Measurements from ENCODE around the gene S1PR4.

The S1PR4 gene, protein sequence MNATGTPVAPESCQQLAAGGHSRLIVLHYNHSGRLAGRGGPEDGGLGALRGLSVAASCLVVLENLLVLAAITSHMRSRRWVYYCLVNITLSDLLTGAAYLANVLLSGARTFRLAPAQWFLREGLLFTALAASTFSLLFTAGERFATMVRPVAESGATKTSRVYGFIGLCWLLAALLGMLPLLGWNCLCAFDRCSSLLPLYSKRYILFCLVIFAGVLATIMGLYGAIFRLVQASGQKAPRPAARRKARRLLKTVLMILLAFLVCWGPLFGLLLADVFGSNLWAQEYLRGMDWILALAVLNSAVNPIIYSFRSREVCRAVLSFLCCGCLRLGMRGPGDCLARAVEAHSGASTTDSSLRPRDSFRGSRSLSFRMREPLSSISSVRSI

DNA sequence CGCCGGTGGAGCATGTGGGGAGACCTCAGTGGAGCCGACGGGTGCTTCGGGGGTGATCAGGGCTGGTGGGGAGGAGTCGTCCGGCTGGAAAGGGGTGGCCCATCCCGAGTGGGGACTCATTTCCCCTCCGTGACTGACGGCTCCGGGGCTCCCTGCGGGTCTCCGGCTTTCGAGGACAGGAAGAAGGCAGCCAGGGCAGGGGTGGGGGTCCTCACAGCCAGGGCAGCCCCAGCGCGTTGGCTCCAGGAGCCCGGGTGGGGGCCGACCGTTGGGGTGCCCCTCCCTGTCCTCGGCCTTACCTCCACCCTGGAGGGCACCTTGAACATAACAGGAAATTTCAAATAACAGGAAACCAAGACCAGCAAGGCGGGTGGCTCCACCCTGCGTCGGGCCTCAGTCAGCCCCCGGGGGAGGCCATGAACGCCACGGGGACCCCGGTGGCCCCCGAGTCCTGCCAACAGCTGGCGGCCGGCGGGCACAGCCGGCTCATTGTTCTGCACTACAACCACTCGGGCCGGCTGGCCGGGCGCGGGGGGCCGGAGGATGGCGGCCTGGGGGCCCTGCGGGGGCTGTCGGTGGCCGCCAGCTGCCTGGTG, at the start of gene S1PR4:
S1PR4 (plus strand) TSS at position 393 of the 596 bp plus-strand sequence; CDS start at position 417, 24 bp downstream.
- in situ Hi-C loops (cut with HindIII; ENCODE audit: low pct_ligation_motif_present, low pct_unique_long_range_greater_than_20kb, low sequenced_read_pairs), result no loop called here
- no peak for DNase-seq

DNA sequence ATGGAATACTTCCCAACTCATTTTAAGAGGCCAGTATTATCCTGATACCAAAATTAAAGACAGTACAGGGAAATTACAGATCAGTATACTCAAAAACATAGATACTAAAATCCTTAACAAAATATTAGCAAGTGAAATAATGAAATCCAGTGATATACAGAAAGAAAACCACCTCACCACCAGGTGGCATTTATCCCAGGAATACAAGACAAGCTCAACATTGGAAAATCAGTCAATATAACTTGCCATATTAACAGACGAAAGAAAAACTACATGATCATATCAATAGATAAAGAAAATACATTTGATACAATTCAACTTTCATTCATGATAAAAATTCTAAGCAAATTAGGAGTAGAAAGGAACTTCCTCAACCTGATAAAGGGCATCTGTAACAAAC, 49.5 kb upstream of the S1PR4 start:
- DNase-seq, result peak; percentile 57
- in situ Hi-C loops (cut with HindIII; ENCODE audit: low pct_ligation_motif_present, low pct_unique_long_range_greater_than_20kb, low sequenced_read_pairs), result no loop called here

DNA sequence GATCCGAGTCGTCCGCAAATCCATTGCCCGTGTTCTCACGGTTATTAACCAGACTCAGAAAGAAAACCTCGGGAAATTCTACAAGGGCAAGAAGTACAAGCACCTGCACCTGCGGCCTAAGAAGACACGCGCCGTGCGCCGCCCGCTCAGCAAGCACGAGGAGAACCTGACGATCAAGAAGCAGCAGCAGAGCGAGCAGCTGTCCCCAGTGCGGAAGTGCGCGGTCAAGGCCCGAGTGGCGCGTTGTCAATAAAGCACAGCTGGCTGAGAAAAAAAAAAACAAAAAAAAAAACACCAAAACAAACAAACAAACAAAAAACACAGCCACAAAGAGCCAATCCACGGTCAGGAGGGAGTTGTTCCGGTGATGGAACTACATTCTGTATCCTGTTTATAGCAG, 47.4 kb upstream of the S1PR4 start:
- DNase-seq, result no peak
- in situ Hi-C loops (cut with HindIII; ENCODE audit: low pct_ligation_motif_present, low pct_unique_long_range_greater_than_20kb, low sequenced_read_pairs), result no loop called here

DNA sequence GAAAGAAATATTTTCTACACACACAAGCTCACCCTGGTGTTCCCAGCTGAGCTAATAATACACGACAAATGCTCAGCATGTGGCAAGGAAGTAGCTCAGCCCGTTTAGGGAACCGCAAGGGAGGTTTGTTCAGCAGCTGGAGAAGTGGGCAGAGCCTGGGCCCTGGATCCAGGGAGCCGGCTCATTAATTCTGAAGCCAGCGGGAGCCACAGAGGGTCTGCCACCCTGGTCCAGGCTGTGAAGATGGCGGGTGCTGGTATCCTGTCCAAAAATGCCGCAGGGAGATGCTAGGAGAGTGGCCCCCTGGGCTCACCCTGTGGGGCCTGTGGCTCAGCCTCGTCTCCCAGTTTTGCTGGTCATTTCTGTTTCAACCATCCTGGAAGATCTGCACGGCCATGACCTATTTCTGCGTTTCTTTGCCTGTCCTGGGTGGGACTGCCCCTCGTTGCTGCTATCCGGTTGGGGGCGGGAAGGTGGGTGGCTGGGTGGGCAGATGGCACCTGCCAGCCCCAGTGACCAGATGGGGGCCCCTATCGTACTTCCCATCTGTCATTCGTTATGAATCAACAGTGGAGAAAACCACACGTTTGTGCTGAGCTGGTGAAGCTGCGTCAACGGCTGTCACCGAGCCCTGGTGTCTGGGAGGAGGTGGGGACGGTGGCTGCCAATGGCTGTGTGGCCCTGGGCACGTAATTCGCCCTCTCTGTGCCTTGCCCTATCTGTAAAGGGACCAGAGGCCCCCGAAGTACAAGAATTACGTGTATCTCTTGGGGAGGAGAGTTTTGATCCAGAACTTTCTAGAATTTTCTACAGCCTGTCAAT, 45.4 kb upstream of the S1PR4 start:
- in situ Hi-C loops (cut with HindIII; ENCODE audit: low pct_ligation_motif_present, low pct_unique_long_range_greater_than_20kb, low sequenced_read_pairs), result no loop called here
- DNase-seq, result no peak

DNA sequence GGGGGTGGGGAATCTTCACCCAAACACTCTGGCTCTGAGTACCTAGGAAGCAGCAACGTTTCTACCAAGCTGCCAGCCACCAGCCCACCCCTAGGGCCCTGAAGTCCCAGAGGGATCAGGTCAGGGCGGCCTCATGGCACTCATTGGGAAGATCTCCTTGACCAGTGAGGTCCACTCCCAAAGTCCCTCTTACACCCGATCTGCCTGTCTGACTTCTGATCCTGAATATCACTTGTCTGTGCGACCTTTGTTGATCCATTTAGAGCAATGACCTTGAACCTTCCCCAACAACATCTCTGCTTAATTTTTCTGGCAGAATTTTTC, 44.8 kb upstream of the S1PR4 start:
- in situ Hi-C loops (cut with HindIII; ENCODE audit: low pct_ligation_motif_present, low pct_unique_long_range_greater_than_20kb, low sequenced_read_pairs), result no loop called here
- DNase-seq, result no peak

DNA sequence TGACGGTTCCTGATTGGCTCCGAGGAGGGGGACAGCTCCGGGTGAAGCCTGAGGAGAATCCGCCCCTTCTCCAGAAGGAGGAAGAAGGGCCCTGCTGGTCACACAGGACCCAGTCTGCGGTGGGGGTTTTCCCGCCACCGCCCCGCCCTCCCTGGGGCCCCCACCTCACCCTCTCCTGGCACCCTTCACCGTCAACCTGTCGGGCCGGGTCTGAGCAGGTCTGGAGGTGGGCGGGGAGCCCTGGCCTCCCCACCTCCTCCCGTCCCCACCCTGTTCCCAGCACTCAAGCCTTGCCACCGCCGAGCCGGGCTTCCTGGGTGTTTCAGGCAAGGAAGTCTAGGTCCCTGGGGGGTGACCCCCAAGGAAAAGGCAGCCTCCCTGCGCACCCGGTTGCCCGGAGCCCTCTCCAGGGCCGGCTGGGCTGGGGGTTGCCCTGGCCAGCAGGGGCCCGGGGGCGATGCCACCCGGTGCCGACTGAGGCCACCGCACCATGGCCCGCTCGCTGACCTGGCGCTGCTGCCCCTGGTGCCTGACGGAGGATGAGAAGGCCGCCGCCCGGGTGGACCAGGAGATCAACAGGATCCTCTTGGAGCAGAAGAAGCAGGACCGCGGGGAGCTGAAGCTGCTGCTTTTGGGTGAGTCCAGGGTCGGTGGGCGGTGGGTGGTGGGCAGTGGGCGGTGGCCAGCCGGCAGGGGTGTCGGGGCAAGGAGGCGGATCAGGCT, 42.4 kb upstream of the S1PR4 start, which contains the start of gene GNA15:
GNA15 (plus strand) TSS at position 73 of the 723 bp plus-strand sequence; CDS start at position 491, 418 bp downstream.
- no peak for DNase-seq
- in situ Hi-C loops (cut with HindIII; ENCODE audit: low pct_ligation_motif_present, low pct_unique_long_range_greater_than_20kb, low sequenced_read_pairs), result no loop called here

DNA sequence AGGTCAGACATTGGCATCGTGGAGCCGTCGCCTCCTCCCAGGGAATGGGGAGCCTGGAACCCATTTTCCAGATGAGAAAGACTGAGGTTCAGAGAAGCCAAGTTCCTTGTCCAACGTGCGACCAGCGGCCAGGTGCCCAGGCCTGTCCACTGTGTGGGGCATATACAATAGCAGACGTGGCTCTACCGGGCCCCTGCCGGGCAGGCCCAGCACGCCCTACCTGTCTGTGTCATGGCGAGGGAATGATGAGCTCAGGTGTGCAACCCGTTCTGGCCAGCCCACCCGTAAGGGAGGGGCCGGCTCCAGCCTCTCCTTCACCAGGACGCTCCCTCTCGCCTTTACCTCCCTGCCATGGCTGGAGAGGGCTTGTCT, 41.9 kb upstream of the S1PR4 start:
- no peak for DNase-seq
- in situ Hi-C loops (cut with HindIII; ENCODE audit: low pct_ligation_motif_present, low pct_unique_long_range_greater_than_20kb, low sequenced_read_pairs), result no loop called here

DNA sequence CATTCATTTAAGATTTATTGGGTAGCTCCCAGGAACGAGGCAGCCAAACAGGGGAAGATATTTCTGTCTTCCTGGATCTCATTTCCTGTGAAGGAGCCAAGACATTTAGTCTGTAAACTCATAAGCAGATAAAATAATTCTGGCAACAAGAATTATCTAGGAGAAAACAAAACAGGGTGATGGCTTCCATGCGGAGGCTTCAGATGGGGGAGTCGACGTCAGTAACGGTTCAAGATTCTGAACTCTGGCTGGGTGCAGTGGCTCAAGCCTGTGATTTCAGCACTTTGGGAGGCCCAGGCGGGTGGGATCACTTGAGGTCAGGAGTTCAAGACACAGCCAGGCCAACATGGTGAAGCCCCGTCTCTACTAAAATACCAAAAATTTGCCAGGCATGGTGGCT, 41.5 kb upstream of the S1PR4 start:
- in situ Hi-C loops (cut with HindIII; ENCODE audit: low pct_ligation_motif_present, low pct_unique_long_range_greater_than_20kb, low sequenced_read_pairs), result no loop called here
- no peak for DNase-seq

DNA sequence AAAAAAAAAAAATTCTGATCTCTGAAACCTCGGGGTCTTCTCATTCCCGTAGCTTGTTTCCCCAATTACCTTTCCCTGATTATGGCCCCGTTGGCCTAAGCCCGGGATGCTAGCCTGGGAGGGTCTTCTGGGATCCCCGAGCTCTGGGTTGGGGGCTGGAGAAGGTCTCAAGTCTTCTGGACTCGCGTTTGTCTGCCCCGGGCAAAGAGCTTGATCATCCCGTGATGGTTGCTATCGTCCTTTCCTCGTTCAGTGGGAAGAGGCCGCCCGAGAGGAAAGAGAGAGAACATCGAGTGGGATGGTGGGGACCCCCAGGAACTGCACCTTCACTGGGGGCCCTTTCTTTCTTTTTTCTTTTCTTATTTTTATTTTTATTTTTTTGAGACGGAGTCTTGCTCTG, 40.3 kb upstream of the S1PR4 start:
- DNase-seq, result no peak

DNA sequence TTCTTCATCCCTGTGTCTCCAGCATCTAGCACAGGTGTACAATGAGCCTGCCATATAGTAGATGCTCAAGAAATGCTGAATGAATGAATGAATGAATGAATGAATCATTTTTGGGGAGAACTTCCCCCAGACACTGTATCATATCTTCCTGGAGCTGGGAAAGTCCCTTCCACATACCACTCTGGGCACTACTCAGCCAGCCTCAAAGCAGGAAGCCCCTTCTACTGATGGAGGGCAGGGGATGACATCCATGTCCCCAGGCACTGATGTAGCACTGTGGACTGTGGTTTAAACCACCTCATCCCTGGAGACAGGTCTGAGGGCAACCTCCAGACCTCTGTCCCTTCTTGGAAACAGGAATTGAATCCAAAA, 37.9 kb upstream of the S1PR4 start:
- DNase-seq, result no peak

More for the DNA sequence above, 40.3 kb upstream of the S1PR4 start:
- in situ Hi-C loops (cut with HindIII; ENCODE audit: low pct_ligation_motif_present, low pct_unique_long_range_greater_than_20kb, low sequenced_read_pairs), result no loop called here

DNA sequence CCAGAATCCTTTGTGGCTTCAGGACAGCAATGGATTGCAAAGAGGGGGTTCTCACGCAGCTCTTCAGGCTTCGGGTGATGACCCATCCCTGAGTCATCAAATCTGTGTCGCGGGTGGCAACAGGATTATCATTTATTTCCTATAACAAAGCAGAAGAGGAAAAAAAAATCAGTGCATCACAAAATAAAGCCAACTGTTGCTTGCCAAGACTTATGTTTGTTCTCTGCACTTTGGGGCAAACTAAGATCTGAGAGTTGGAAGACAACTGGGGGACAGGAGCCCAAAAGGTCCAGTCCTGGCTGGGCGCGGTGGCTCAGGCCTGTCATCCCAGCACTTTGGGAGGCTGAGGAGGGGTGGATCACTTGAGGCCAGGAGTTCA, 36.3 kb upstream of the S1PR4 start:
- in situ Hi-C loops (cut with HindIII; ENCODE audit: low pct_ligation_motif_present, low pct_unique_long_range_greater_than_20kb, low sequenced_read_pairs), result no loop called here
- DNase-seq, result peak; percentile 63

More for the DNA sequence above, 37.9 kb upstream of the S1PR4 start:
- in situ Hi-C loops (cut with HindIII; ENCODE audit: low pct_ligation_motif_present, low pct_unique_long_range_greater_than_20kb, low sequenced_read_pairs), result no loop called here

DNA sequence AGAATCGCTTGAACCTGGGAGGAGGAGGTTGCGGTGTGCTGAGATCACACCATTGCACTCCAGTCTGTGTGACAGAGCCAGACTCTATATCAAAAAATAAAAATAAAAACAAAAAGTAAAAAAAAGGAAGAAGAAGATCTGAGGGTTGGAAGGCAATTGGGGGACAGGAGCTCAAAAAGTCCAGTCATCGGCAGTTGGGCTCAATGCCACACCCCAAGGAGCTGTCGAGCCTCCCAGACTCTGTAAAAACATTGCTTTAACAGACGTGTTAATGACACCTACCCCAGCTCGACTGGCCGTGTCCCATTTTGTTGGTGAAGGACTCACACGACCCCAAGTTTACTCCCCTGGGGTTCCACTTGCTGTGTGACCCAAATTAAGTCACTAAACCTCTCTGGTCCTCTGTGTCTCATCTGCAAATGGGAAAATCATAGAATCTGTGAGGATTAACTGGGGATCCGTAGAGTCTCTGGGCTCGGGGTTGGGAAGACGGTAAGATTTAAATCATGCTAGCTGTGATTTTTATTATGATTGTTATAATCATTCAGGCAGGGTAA, 35.7 kb upstream of the S1PR4 start:
- in situ Hi-C loops (cut with HindIII; ENCODE audit: low pct_ligation_motif_present, low pct_unique_long_range_greater_than_20kb, low sequenced_read_pairs), result no loop called here
- no peak for DNase-seq

DNA sequence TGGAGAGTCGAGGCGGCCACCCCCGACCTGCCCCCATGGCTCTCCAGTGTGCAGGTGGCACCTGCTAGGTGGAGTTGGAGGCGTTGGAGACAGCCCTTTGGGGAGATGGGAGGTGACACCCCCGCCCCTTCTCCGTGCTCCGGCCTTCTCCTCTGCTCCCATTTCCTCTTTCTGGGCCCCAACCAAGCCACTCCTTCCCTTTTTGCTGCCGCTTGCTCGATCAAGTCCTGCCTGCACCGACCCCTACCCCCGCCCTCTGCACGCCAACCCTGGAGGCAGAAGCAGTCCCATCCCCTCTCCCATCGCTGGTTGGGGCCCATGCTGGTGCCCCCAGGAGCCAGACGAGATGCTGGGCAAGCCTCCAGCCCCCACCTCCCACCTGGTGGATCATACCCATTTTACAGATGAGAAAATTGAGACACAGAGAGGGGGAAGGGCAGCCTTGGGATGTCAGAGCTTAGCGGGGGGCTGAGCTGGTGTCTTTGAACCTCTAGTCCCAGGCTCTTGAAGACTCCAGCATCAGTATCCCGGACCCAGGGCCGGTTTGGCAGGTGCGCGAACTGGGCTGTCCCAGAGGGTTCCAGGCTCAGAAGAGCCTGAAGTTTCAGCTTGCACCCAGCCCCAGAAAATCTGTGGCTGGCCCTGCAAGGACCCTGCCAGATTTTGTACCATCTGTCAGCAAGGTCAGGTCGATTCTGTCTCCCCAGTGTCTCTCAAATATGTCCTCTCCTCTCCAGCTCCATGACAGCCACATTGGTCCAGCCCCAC, 32.5 kb upstream of the S1PR4 start:
- no peak for DNase-seq
- in situ Hi-C loops (cut with HindIII; ENCODE audit: low pct_ligation_motif_present, low pct_unique_long_range_greater_than_20kb, low sequenced_read_pairs), result no loop called here

DNA sequence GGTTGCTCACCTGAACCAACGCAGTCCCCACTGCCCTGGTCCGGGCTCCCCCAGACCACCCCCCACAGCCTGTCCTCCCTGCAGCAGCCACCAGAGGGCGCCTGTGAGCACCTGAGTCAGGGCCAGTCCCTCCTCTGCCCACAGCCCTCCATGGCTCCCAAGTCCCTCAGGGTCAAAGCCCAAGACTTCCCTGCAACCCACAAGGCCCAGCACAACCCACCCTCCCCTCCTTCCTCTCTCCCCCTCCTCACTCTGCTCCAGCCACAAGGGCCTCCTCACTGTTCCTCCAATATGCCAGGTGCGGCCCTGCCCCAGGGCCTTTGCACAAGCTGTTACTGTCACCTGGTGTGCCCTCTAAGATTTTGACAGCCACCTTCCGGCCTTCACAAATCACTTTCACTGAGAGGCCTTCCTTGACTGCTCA, 31.9 kb upstream of the S1PR4 start:
- DNase-seq, result peak; percentile 27
- in situ Hi-C loops (cut with HindIII; ENCODE audit: low pct_ligation_motif_present, low pct_unique_long_range_greater_than_20kb, low sequenced_read_pairs), result no loop called here

DNA sequence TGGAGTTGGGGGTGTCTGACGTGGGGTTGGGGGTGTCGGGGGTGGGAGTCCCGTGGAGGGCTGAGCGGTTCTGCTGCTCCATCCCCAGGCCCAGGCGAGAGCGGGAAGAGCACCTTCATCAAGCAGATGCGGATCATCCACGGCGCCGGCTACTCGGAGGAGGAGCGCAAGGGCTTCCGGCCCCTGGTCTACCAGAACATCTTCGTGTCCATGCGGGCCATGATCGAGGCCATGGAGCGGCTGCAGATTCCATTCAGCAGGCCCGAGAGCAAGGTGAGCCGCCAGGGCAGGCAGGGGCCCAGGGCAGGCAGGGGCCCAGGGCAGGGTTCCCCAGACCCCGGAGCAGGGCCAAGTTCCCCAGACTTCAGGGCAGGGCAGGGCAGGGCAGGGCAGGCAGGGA, 30.1 kb upstream of the S1PR4 start:
- DNase-seq, result no peak
- in situ Hi-C loops (cut with HindIII; ENCODE audit: low pct_ligation_motif_present, low pct_unique_long_range_greater_than_20kb, low sequenced_read_pairs), result no loop called here

DNA sequence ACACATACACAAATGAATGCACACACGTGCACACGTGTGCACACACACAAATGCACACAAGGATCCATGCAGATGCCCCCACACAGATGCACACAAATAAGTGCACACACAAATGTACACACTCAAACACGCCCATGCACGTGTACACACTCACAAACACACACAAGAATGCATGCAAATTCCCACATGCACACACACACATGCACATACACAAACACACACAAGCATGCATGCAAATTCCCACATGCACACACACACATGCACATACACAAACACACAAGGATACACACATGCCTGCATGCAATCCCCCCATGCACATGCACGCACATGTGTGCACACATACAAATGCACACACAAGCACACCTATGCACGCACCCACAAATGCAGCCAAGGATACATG, 29.5 kb upstream of the S1PR4 start:
- in situ Hi-C loops (cut with HindIII; ENCODE audit: low pct_ligation_motif_present, low pct_unique_long_range_greater_than_20kb, low sequenced_read_pairs), result no loop called here
- DNase-seq, result no peak

DNA sequence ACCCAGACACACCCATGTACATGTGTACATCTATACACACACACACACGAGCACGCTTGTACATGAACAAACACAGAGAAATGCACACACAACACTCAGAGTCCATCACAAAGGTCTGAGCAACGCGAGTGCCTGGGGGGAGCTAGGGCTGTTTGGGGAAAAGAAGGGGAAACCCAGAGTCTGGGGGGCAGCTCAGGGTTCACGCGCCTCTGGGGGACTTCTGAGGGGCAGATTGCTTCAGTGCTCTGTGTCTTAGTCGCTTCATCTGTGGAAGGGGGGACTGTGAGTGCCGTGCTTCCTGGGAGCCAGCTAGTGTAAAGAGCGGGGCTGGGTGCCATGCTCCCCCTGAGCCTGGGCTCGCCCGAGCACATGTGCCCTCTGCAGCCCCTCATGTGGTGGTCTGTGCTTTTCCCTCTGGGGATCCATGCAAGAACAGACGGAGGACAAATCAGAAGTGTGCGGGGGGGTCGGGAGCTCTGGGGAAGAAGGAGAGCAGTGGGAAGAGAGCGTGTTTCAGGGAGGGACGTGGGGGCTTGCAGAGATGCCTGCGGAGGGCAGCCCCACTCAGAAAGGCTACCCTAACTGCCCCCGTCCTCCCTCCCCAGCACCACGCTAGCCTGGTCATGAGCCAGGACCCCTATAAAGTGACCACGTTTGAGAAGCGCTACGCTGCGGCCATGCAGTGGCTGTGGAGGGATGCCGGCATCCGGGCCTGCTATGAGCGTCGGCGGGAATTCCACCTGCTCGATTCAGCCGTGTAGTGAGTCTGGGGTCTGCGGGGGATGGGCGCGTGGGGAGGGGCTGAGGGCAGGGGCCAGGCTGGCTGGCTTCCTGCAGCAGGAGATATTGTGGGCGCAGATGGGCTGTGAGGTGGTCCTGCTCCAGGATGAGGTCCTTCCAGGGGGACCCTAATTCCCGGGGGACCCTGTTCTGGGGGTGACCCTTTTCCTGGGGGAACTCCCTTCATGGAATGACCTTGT, 28.8 kb upstream of the S1PR4 start:
- in situ Hi-C loops (cut with HindIII; ENCODE audit: low pct_ligation_motif_present, low pct_unique_long_range_greater_than_20kb, low sequenced_read_pairs), result no loop called here
- DNase-seq, result no peak
